K562 (cell line): ENCODE results near the gene ATF5. TPM values are rescaled to one million over a fixed set of nuclear protein-coding genes. Genes with fewer than 3 reads are reported as not detected.

Experiments
- ADNP ChIP-seq: fragments of 200-800 bp; sonication (Bioruptor generic); IDR thresholded peaks from 2 replicates; pipeline ENCODE4 v1.6.1; 2016; ENCODE audit warnings: missing genetic modification characterization, missing compliant biosample characterization
- CHAMP1 ChIP-seq: fragments of 450-650 bp; IDR thresholded peaks from 2 replicates; pipeline ENCODE4 v1.6.1; 2016; ENCODE audit warnings: mild to moderate bottlenecking
- NR4A1 ChIP-seq, 2 experiments: fragments of 250-450 bp in 1 of 2; fragments of 450-650 bp in 1 of 2; sonication (Bioruptor Pico) in 1 of 2; IDR thresholded peaks; 2 replicates each; pipeline versions ENCODE4 v1.4.0 to v1.6.1; 2016 to 2020; ENCODE audit warnings: mild to moderate bottlenecking in 2 of 2, missing compliant biosample characterization in 1 of 2, missing genetic modification characterization in 1 of 2, moderate library complexity in 1 of 2
- PBX2 ChIP-seq, 2 experiments: IDR thresholded peaks in 1 of 2; conservative IDR thresholded peaks in 1 of 2; 2 replicates each; pipeline ENCODE4 v1.6.1; 2016; ENCODE audit warnings: low read depth in 2 of 2, mild to moderate bottlenecking in 1 of 2, missing compliant biosample characterization in 1 of 2, missing genetic modification characterization in 1 of 2, moderate library complexity in 1 of 2
- POLR2AphosphoS2 ChIP-seq: IDR thresholded peaks from 2 replicates; pipeline ENCODE4 v1.6.1; 2012; ENCODE audit warnings: low read length, improper control_type of control experiment
- SRSF9 ChIP-seq: fragments of 200-400 bp; formaldehyde crosslinking; IDR thresholded peaks from 2 replicates; pipeline ENCODE4 v1.6.1; 2017; ENCODE audit warnings: low read depth, low read length, borderline replicate concordance
- ZFX ChIP-seq: sonication (generic); formaldehyde crosslinking; IDR thresholded peaks from 2 replicates; pipeline ENCODE4 v1.8.0; 2022; ENCODE audit warnings: mild to moderate bottlenecking, missing genetic modification reagents, moderate library complexity
- ZNF740 ChIP-seq, 3 experiments: fragments of 200-800 bp in 1 of 3; sonication (Bioruptor generic) in 1 of 3; sonication (generic) in 1 of 3; formaldehyde crosslinking in 1 of 3; IDR thresholded peaks; 2 replicates each; pipeline versions ENCODE4 v1.6.1 to v1.8.0; 2016 to 2022; ENCODE audit warnings: mild to moderate bottlenecking in 2 of 3, missing compliant biosample characterization in 2 of 3, missing genetic modification characterization in 2 of 3, missing genetic modification reagents in 1 of 3
- ZNF780A ChIP-seq: fragments of 250-450 bp; sonication (Bioruptor Pico); IDR thresholded peaks from 2 replicates; pipeline ENCODE4 v1.5.0; 2021; ENCODE audit warnings: mild to moderate bottlenecking
- polyA plus RNA-seq, 8 experiments: library from polyadenylated mRNA; depleted of rRNA in 4 of 8; stranded (reverse) in 5 of 8; unstranded in 3 of 8; fragments of >200 nt; fragmentation: Nextera tagmentation in 2 of 8; fragmentation: Illumina TruSeq in 1 of 8; extraction: Ambion mirVana in 2 of 8; extraction: Trizol in 1 of 8; gene quantifications; 2 replicates each; pipeline versions ENCODE4 v1.2.1 to v1.2.3, GENCODE V29; 2011 to 2014; ENCODE audit warnings: inconsistent platforms in 1 of 8, missing spikeins in 1 of 8
- total RNA-seq, 7 experiments: library from RNA; depleted of rRNA in 6 of 7; stranded (reverse); fragments of >200 nt in 6 of 7; fragmentation: Illumina TruSeq in 2 of 7; extraction: Trizol in 2 of 7; gene quantifications; 2 replicates each; pipeline versions ENCODE4 v1.2.1 to v1.2.3, GENCODE V29; 2011 to 2021; ENCODE audit warnings: low replicate concordance in 1 of 7
- TF ChIP-seq, protein P1 (sequence below), 2 experiments: fragments of 450-650 bp; IDR thresholded peaks; 2 replicates each; pipeline ENCODE4 v1.6.1; 2016; ENCODE audit warnings: mild to moderate bottlenecking in 2 of 2, borderline replicate concordance in 1 of 2, low read depth in 1 of 2, moderate library complexity in 1 of 2

Gene ATF5
- total and polyA plus RNA-seq, 9 of the 15 experiments (the other 6 are each of a cell fraction or from before 2014, with no cell fraction given), result 3.0 to 57.6 (median 11.1) TPM

GRCh38 chr19:49937750-49938381, 8.9 kb downstream of the ATF5 start (continued):
- TF ChIP-seq, protein P1, sequence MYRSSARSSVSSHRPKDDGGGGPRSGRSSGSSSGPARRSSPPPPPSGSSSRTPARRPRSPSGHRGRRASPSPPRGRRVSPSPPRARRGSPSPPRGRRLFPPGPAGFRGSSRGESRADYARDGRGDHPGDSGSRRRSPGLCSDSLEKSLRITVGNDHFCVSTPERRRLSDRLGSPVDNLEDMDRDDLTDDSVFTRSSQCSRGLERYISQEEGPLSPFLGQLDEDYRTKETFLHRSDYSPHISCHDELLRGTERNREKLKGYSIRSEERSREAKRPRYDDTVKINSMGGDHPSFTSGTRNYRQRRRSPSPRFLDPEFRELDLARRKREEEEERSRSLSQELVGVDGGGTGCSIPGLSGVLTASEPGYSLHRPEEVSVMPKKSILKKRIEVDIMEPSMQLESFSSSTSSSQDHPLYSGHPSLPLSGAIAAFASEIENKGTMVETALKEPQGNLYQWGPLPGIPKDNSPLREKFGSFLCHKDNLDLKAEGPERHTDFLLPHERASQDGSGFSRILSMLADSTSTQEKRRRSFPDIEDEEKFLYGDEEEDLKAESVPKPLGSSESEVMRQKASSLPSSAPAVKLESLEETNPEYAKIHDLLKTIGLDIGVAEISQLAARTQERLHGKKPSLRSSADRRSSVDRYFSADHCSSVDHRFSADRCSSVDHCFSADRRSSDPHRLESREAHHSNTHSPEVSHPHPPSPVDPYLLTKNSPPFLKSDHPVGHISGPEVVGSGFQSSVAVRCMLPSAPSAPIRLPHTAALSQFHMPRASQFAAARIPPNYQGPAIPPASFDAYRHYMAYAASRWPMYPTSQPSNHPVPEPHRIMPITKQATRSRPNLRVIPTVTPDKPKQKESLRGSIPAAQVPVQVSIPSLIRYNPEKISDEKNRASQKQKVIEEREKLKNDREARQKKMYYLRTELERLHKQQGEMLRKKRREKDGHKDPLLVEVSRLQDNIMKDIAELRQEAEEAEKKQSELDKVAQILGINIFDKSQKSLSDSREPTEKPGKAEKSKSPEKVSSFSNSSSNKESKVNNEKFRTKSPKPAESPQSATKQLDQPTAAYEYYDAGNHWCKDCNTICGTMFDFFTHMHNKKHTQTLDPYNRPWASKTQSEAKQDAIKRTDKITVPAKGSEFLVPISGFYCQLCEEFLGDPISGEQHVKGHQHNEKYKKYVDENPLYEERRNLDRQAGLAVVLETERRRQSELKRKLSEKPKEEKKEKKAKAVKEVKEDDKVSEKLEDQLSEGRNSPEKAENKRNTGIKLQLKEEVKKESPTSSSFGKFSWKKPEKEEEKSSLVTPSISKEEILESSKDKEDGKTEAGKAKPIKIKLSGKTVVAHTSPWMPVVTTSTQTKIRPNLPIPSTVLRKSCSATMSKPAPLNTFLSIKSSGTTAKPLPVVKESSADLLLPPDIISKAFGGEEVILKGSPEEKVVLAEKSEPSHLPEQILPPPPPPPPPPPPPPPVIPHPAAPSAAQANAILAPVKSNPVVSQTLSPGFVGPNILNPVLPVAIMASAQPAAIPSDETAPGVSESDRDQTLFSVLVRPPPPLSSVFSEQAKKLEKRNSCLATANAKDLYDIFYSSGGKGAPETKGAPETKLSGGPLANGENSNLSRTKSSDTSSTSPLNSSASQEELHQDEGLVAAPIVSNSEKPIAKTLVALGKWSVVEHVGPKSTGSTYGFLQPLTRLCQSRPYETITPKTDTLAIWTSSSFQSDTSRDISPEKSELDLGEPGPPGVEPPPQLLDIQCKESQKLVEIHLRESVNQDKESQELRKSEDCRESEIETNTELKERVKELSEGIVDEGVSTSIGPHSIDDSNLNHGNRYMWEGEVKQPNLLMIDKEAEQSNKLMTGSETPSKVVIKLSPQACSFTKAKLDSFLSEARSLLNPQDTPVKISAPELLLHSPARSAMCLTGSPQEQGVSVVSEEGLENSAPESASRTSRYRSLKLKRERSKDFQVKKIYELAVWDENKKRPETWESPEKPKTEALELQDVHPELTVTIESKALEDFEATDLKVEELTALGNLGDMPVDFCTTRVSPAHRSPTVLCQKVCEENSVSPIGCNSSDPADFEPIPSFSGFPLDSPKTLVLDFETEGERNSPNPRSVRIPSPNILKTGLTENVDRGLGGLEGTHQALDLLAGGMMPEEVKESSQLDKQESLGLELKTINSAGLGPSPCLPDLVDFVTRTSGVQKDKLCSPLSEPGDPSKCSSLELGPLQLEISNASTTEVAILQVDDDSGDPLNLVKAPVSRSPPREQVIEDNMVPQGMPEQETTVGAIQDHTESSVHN (IDR thresholded peaks at IDR 0.05; ENCODE audit: borderline replicate concordance in 1 of 2, low read depth in 1 of 2), result no peak
- TF ChIP-seq SRSF9 (no peak), ZFX (CRISPR knock-in tag) (no peak), PBX2 (CRISPR knock-in tag; IDR thresholded peaks at IDR 0.05; ENCODE audit: low read depth) (no peak), PBX2 (tag; conservative IDR thresholded peaks at IDR 0.05; ENCODE audit: low read depth) (no peak), ADNP (tag) (peak; percentile 30; the same call in 1 of the 2 replicates), ZNF780A (CRISPR knock-in tag) (no peak), NR4A1 (CRISPR knock-in tag; IDR thresholded peaks at IDR 0.05) (no peak), NR4A1 (tag; IDR thresholded peaks at IDR 0.05) (no peak), ZNF740 (CRISPR knock-in tag; IDR thresholded peaks at IDR 0.05) (no peak), ZNF740 (tag; IDR thresholded peaks at IDR 0.05) (no peak), POLR2AphosphoS2 (no peak), CHAMP1 (no peak)
